Esophagus squamous epithelium (tissue), 4 donors: Measurements from ENCODE around the gene PTPN6.
A peak's percentile ranks its signal among the peaks of the same experiment; 100 is the strongest.

Source experiments
- CTCF ChIP-seq, 6 experiments: fragments of 450-650 bp in 4 of 6; fragments of 200-600 bp in 2 of 6; sonication (generic) in 2 of 6; IDR thresholded peaks; one replicate each; pipeline ENCODE4 v1.5.1; 2016 to 2019; ENCODE audit warnings: antibody characterized with exemption in 6 of 6, mild to moderate bottlenecking in 4 of 6, moderate library complexity in 4 of 6
- POLR2A ChIP-seq, 4 donors: fragments of 450-650 bp; IDR thresholded peaks; one replicate each; pipeline ENCODE4 v1.6.1; 2017; ENCODE audit warnings: antibody characterized with exemption in 4 of 4, mild to moderate bottlenecking in 4 of 4, moderate library complexity in 3 of 4

- TF ChIP-seq CTCF (IDR thresholded peaks at IDR 0.05) (peak in 1 of 6 experiments; percentile 30), POLR2A (IDR thresholded peaks at IDR 0.05) (peak in 1 of 4 donors; percentile 56)
These were observed 46.6 kb upstream of the PTPN6 start, which contains the start of gene LRRC23 for GRCh38 chr12:6904280-6905276.
